NK-92 (cell line): ENCODE results near the gene GPR153.
"Not testable (repeated sequence)": the region's sequence is repeated elsewhere in the genome, so short reads cannot be mapped to it uniquely, and the experiment has no call there.

ENCODE experiments used
- DNase-seq: peaks from one replicate; lab custom pipeline; 2025; ENCODE audit not compliant: unreplicated experiment; lab: John Stamatoyannopoulos, UW

The GPR153 gene

GRCh38 chr1:6235296-6235677 is 25.6 kb downstream of the GPR153 start:
- DNase-seq, result no peak

DNA sequence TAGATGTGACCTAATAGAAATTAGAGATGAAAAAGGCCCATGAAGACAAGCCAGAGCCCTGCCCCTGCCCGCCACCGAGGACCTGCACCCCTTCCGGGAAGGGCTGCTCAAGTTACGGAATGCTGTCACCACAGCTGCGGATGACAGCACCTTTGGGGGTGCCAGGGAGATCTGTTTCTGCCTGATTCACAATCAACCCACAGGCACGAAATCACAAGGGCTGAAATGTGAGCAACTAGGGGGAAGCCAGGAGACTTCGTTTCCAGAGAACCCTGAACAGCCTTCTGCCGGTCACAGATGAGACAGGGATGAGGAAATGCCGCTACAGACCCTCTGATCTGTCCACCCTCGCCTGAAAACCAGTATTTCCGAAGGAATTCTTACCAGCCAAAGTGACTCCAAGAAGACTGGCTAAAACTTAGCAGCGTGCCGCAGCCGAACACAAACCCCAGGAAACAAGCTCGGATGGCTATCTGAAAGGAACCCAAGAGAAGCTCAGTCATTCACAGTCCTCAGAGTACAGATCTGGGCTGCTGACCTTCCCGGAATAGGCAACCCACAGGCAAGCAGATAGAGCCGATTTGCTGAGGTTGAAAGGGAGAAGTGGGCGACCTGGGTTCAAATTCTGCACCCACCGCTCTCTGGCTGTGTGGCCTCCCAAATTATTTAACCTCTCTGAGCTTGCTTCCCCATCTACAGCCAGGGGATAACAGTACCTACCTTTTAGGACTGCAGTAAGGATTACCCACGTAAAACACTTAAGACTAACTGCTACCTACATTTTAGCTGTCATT is 26.2 kb downstream of the GPR153 start:
- no peak for DNase-seq

DNA sequence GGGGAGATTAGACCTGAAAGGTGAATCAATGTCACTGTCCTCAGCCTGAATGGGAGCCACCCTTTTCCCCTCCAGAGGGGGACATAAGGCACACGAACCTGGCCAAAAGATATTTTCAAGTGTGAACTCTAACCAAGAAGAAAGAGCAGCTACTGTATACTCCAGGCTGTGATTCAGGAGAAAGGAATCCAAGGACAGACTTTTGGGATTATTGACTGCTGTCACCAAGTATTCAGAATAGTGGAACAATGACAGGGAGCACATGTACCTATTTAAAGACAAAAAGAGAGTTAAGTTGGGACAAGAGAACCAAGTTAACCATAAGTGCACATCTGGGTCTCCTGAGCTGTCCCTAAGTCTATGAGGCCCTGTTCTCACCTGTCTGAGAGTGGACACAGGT is 27.5 kb downstream of the GPR153 start:
- DNase-seq, result no peak

GRCh38 chr1:6225651-6226050 is 35.2 kb downstream of the GPR153 start:
- DNase-seq, result no peak

DNA sequence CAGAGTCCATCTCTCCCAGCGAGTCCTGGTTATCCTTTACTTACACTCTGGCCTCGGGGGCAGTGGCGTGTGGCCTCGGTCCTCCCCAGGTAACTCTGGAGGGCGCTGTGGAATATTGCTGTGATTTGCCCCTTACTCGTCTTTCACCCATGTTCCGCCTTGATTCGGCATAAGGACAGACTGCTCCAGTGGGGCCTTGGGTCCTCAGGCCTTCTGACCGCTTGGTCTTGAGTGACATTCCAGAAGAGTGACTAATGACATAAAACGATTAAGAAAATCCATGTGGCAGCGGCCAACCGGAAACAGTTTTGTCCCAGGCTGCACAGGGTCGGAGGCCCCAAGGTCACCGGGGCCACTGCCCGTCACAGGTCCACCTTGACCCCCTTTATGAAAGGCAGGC is 36.2 kb downstream of the GPR153 start:
- no peak for DNase-seq

DNA sequence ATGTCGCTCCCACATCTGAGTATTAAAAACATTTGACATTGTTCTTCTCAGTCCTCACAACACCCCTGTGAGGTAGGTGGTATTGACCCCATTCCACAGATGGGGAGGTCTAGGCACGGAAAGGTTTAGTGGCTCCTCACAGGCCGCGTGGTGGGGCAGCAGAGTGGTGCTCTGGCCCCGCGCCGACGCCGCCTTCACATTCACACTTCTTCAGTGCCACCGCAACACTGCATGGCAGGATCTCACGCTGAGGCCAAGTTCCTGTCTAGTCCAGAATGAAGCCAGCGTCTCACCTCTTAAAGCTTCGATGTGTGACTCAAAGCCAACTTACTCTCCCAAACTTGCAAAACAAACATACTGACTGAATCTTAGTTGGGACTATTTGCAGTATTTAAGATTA is 37.3 kb downstream of the GPR153 start:
- DNase-seq, result no peak

DNA sequence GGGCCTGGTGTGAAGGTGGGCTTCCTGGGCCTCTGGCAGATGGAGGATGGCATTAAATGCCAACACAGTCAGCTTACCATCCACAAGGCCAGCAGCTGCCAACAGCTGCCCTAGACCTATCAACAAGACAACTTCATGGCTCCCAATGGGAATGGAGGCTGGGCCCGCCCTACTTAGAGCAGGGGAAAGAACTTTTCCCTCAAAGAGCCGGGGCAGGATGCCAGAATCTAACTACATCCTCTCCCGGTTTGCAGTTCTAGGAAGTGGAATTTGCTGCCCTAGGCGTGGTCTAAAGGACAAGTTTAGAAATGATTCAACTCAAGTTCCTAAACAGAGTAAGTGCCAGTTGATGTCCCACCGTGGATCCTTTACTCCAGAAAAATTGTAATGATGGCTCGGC is 38.3 kb downstream of the GPR153 start:
- DNase-seq, result no peak

- no peak for DNase-seq
Measured at GRCh38 chr1:6221210-6221784, 39.6 kb downstream of the GPR153 start.

DNA sequence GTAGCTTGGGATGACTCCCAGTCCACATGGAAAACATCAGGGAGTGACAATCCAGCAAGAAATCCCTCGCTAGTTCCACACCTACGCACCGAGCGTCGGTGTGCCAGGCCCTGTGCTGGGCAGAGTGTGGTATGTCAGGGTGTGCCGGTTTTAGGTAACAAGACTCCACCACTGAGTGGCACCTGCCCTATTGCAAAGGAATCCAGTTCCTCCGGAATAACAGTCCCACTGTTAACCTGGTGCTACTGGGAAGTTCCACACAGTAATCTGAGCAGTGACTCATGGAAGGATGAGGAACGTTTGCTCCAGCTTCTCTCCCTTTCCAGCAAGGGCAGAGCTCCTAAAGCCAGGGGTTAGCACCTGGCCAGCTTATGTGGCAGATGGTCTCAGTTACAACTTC is 40.7 kb downstream of the GPR153 start:
- no peak for DNase-seq

DNA sequence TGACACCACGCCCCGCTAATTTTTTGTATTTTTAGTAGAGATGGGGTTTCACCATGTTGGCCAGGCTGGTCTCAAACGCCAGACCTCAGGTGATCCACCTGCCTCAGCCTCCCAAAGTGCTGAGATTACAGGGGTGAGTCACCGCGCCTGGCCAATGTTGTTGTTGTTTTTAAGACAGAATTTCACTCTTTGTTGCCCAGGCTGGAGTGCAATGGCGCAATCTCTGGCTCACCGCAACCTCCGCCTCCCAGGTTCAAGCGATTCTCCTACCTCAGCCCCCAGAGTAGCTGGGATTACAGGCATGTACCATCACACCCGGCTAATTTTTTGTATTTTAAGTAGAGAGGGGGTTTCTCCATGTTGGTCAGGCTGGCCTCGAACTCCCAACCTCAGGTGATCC is 41.3 kb downstream of the GPR153 start:
- DNase-seq, result not testable (repeated sequence)

- no peak for DNase-seq
Measured at GRCh38 chr1:6218375-6219164, 42.3 kb downstream of the GPR153 start.

- DNase-seq, result no peak
Measured at GRCh38 chr1:6212193-6212959, 48.5 kb downstream of the GPR153 start.

- DNase-seq, result no peak
Measured at GRCh38 chr1:6211731-6212130, 49.2 kb downstream of the GPR153 start.

DNA sequence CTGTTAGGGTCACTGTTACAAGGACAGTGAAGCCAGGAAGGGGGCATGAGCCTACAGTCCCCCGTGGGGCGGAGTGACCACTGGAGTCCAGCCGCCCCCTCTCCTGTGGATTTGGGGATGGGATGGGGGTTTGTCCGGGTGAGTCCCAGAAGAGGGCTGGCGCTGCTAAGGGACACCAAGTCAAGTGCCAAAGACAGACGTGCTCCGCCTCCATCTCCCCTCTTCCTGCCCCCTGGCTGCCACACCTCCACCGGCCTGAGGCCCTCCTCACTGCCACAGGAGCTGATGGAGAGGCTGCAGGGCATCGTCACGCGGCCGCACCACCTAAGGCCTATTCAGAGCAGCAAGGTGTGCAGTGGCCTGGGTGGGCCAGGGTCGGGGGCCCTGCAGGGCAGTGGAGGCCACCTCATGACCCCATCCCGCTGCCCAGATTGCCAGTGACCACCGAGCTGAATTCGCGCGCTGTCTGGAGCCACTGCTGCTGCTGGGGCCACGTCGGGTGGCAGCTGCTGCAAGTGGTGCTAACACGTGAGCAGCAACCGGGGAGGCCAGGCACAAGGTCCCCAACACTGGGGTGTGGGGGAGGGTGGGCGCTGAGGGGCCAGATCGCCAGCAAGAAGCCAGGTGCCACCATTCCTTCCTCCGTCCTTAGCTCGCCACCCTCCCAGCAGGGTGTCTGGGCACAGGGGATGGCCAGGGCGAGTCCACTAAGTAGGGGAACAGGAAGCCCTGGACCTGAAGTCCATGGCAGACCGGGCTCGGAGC is 50.1 kb downstream of the GPR153 start:
- DNase-seq, result no peak

GRCh38 chr1:6209661-6210580 is 51.0 kb downstream of the GPR153 start:
- no peak for DNase-seq

DNA sequence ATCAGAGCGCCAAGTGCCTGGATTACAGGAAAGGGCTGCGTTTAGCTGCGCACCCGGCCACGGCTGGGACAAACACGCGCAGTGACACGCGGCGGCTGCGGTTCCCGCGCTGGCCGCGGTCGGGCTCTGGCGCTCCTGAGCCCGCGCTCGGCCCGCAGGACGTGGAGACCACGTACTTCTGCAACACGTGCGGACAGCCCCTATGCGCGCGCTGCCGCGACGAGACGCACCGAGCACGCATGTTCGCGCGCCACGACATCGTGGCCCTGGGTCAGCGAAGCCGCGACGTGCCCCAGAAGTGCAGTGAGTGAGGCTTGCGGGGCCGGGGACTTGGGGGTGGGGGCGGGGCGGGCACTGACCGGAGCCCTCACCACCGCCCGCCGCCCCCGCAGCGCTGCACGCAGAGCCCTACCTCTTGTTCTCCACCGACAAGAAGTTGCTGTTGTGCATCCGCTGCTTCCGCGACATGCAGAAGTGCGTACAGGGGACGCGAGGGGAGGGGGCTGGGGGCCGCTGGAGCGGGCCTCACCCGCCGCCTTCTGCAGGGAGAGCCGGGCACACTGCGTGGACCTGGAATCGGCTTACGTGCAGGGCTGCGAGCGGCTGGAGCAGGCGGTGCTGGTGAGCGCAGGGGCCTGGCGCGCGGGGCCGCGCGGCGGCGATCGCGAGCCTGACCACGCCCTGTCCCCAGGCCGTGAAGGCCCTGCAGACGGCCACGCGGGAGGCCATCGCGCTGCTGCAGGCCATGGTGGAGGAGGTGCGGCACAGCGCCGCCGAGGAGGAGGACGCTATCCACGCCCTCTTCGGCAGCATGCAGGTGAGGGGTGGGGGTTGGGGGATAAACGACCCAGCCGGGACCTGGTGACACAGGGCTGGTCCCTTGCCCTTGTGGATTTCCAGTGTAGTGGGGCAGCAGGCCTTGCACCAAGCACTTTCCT is 51.9 kb downstream of the GPR153 start:
- DNase-seq, result no peak

GRCh38 chr1:6207921-6208320 is 53.0 kb downstream of the GPR153 start:
- no peak for DNase-seq

- DNase-seq, result no peak
Measured at GRCh38 chr1:6207075-6207885, 53.6 kb downstream of the GPR153 start.
